ENCODE measurements around the gene SAA4. TPM values are rescaled to one million over a fixed set of nuclear protein-coding genes. Genes with fewer than 3 reads are reported as not detected.

SAA4 gene
- total and polyA plus RNA-seq, 9 of the 15 experiments (the other 6 are each of a cell fraction or from before 2014, with no cell fraction given), result not detected

DNA sequence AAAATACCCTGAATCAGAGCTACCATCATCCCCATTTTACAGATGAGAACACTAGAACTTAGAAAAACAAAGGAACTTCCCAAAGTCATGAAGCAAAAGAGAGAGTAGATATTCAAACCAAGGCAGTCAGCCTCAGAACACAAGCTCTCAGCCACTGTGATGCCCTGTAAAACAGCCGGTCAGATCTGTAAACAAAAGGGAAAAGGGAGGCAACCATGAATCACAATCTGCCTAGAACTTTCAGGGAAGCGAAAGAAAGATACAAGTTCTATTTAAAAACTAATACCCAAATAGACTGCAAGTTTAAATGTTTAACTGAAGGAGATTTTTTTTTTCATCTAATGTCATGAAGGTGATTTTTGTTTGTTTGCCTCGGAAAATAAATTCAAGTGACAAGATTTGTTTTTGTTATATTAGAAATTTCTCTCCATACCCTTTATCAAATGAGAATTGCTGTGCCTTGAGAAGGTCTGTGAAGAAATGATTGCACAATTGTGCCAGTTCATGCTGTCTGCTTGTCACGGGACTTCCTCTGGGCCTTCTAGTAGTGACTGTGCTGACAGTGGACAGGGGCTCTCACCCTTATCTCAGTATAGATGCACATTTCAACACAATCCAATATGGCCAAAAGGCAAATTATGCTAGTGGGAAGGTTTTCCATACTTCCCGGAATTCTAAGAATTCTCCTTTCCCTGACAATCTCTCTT is 41.1 kb upstream of the SAA4 start:
- H3K4me1 ChIP-seq (replicated peaks in 1 of 2; ENCODE audit: control insufficient read depth in 2 of 2, insufficient read depth in 2 of 2, low read length in 2 of 2), result no peaks in the 10 kb centered on the region
- no peaks in the 10 kb centered on the region for H3K9me1 ChIP-seq (ENCODE audit: control insufficient read depth, insufficient read depth, low read length)
- no peak overlapping the region for H3K27ac ChIP-seq (ENCODE audit: extremely low read depth, low read depth, low read length)
- no peak overlapping the region for H2AFZ ChIP-seq (ENCODE audit: low read depth, low read length)
- no peaks in the 10 kb centered on the region for H3K79me2 ChIP-seq (ENCODE audit: control insufficient read depth, insufficient read depth, low read length)
- in situ Hi-C loops (cut with MboI) (no loop called here), intact Hi-C loops (cut with micrococcal nuclease) (no loop called here)
- no peak overlapping the region for H3K4me3 ChIP-seq
- peak in 1 of 4 experiments; percentile 8 for DNase-seq (ENCODE audit: extremely low read depth in 1 of 4, low spot score in 3 of 4)
- WGBS (ENCODE audit: insufficient coverage, low coverage, missing lambda C conversion rate), result 63% methylated on average over 5 of the region's 5 CpGs
- no peak overlapping the region for H3K9ac ChIP-seq (ENCODE audit: insufficient read depth in 1 of 2, low read depth in 2 of 2, low read length in 2 of 2)
- no peaks in the 10 kb centered on the region for H3K9me3 ChIP-seq (replicated peaks; ENCODE audit: control insufficient read depth, insufficient read depth, low read depth, low read length)
- H3K4me2 ChIP-seq (ENCODE audit: insufficient read depth, low read length), result no peak overlapping the region
- peaks cover 35% of the 10 kb centered on the region; the same call in 2 of the 3 replicates for H3K36me3 ChIP-seq (ENCODE audit: control insufficient read depth, insufficient read depth, low read length)
- no peaks in the 10 kb centered on the region for H3K27me3 ChIP-seq (ENCODE audit: control insufficient read depth in 2 of 2, insufficient read depth in 2 of 2, low read length in 2 of 2)
- ChIA-PET CTCF (ENCODE audit: low intra/inter-chr PET ratio) (no interaction called here), POLR2A (interaction anchor here (0.6 kb wide), 1 partner anchor 249 kb away, joined by 3 read pairs; no protein-coding TSS in a partner anchor)
- H4K20me1 ChIP-seq (replicated peaks; ENCODE audit: control insufficient read depth, insufficient read depth, low read length), result no peaks in the 10 kb centered on the region
- peak; percentile 60; the same call in 2 of the 3 replicates for ATAC-seq
- BruUV-seq (replicated peaks), result no TSS peak
- FAIRE-seq, result no peak
- TF ChIP-seq HMGN3 (IDR thresholded peaks at IDR 0.05; ENCODE audit: borderline replicate concordance, extremely low read depth, insufficient read length, low read depth, low read length) (no peak), ZNF24 (IDR thresholded peaks at IDR 0.05) (peak; percentile 76), BHLHE40 (IDR thresholded peaks at IDR 0.05; ENCODE audit: low read length) (peak; percentile 66), CEBPG (CRISPR knock-in tag; IDR thresholded peaks at IDR 0.05) (0 out of 2 replicates have a peak, but pooled peaks have one; percentile 11), CEBPG (tag; conservative IDR thresholded peaks at IDR 0.05 in 1 of 2, IDR thresholded peaks at IDR 0.05 in 1 of 2) (peak; percentile 20 to 64; a peak in 3 of 4 replicates), GABPB1 (CRISPR knock-in tag; IDR thresholded peaks at IDR 0.05) (no peak), CEBPB (tag; IDR thresholded peaks at IDR 0.05) (peak; percentile 92), TEAD2 (tag; IDR thresholded peaks at IDR 0.05) (no peak)
- TF ChIP-seq, protein P1, sequence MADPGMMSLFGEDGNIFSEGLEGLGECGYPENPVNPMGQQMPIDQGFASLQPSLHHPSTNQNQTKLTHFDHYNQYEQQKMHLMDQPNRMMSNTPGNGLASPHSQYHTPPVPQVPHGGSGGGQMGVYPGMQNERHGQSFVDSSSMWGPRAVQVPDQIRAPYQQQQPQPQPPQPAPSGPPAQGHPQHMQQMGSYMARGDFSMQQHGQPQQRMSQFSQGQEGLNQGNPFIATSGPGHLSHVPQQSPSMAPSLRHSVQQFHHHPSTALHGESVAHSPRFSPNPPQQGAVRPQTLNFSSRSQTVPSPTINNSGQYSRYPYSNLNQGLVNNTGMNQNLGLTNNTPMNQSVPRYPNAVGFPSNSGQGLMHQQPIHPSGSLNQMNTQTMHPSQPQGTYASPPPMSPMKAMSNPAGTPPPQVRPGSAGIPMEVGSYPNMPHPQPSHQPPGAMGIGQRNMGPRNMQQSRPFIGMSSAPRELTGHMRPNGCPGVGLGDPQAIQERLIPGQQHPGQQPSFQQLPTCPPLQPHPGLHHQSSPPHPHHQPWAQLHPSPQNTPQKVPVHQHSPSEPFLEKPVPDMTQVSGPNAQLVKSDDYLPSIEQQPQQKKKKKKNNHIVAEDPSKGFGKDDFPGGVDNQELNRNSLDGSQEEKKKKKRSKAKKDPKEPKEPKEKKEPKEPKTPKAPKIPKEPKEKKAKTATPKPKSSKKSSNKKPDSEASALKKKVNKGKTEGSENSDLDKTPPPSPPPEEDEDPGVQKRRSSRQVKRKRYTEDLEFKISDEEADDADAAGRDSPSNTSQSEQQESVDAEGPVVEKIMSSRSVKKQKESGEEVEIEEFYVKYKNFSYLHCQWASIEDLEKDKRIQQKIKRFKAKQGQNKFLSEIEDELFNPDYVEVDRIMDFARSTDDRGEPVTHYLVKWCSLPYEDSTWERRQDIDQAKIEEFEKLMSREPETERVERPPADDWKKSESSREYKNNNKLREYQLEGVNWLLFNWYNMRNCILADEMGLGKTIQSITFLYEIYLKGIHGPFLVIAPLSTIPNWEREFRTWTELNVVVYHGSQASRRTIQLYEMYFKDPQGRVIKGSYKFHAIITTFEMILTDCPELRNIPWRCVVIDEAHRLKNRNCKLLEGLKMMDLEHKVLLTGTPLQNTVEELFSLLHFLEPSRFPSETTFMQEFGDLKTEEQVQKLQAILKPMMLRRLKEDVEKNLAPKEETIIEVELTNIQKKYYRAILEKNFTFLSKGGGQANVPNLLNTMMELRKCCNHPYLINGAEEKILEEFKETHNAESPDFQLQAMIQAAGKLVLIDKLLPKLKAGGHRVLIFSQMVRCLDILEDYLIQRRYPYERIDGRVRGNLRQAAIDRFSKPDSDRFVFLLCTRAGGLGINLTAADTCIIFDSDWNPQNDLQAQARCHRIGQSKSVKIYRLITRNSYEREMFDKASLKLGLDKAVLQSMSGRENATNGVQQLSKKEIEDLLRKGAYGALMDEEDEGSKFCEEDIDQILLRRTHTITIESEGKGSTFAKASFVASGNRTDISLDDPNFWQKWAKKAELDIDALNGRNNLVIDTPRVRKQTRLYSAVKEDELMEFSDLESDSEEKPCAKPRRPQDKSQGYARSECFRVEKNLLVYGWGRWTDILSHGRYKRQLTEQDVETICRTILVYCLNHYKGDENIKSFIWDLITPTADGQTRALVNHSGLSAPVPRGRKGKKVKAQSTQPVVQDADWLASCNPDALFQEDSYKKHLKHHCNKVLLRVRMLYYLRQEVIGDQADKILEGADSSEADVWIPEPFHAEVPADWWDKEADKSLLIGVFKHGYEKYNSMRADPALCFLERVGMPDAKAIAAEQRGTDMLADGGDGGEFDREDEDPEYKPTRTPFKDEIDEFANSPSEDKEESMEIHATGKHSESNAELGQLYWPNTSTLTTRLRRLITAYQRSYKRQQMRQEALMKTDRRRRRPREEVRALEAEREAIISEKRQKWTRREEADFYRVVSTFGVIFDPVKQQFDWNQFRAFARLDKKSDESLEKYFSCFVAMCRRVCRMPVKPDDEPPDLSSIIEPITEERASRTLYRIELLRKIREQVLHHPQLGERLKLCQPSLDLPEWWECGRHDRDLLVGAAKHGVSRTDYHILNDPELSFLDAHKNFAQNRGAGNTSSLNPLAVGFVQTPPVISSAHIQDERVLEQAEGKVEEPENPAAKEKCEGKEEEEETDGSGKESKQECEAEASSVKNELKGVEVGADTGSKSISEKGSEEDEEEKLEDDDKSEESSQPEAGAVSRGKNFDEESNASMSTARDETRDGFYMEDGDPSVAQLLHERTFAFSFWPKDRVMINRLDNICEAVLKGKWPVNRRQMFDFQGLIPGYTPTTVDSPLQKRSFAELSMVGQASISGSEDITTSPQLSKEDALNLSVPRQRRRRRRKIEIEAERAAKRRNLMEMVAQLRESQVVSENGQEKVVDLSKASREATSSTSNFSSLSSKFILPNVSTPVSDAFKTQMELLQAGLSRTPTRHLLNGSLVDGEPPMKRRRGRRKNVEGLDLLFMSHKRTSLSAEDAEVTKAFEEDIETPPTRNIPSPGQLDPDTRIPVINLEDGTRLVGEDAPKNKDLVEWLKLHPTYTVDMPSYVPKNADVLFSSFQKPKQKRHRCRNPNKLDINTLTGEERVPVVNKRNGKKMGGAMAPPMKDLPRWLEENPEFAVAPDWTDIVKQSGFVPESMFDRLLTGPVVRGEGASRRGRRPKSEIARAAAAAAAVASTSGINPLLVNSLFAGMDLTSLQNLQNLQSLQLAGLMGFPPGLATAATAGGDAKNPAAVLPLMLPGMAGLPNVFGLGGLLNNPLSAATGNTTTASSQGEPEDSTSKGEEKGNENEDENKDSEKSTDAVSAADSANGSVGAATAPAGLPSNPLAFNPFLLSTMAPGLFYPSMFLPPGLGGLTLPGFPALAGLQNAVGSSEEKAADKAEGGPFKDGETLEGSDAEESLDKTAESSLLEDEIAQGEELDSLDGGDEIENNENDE (IDR thresholded peaks at IDR 0.05; ENCODE audit: low read depth, low read length), result no peak

Data from K562 (cell line).